ENCODE data around the gene MPG. TPM values are rescaled to one million over a fixed set of nuclear protein-coding genes. Genes with fewer than 3 reads are reported as not detected.

Gene MPG
- polyA plus RNA-seq, 1 of the 3 experiments (the other 2 are of a cell fraction): 98.3 TPM

- TF ChIP-seq CHD2 (IDR thresholded peaks at IDR 0.05; ENCODE audit: low read length, partially characterized antibody) (no peak), USF2 (IDR thresholded peaks at IDR 0.05; ENCODE audit: borderline replicate concordance, low read depth, low read length) (no peak), FOSL2 (IDR thresholded peaks at IDR 0.05; ENCODE audit: borderline replicate concordance, low read depth) (no peak), IRF3 (IDR thresholded peaks at IDR 0.05; ENCODE audit: low read depth, low read length) (no peak)
Observed at GRCh38 chr16:57711-58110, 20.3 kb upstream of the MPG start (continued).

GRCh38 chr16:58491-59439 lies 19.3 kb upstream of the MPG start:
- H4K20me1 ChIP-seq (ENCODE audit: insufficient read depth): no peaks in the 10 kb centered on the region
- ChIA-PET POLR2A (interaction anchor here (0.6 kb wide), 1 partner anchor 443 kb away, joined by 3 read pairs; no protein-coding TSS in a partner anchor), CTCF (interaction anchor here (1.4 to 21.2 kb wide), 3 partner anchors 7 to 59 kb away, joined by 3 to 793 read pairs (median 30); no protein-coding TSS in a partner anchor)
- H3F3A ChIP-seq (replicated peaks; ENCODE audit: insufficient read depth): peaks cover 4% of the 10 kb centered on the region
- no peak for TF ChIP-seq JUND (IDR thresholded peaks at IDR 0.05)
- no peak for TF ChIP-seq ELF1 (IDR thresholded peaks at IDR 0.05)
- DNase-seq: no peak
- no peak overlapping the region; a peak in 1 of 4 replicates for H3K27ac ChIP-seq (ENCODE audit: low read depth in 2 of 2, low read length in 1 of 2)
- H3K4me1 ChIP-seq (ENCODE audit: control insufficient read depth in 1 of 2, insufficient read depth in 2 of 2, low read depth in 1 of 2, low read length in 1 of 2): peaks cover 0 to 4% of the 10 kb centered on the region in 2 experiments; a peak in 1 of 4 replicates
- no peak overlapping the region for H3K4me3 ChIP-seq (ENCODE audit: low read depth in 2 of 2, low read length in 1 of 2)
- H3K36me3 ChIP-seq (replicated peaks in 1 of 2; ENCODE audit: control insufficient read depth in 1 of 2, insufficient read depth in 2 of 2, low read length in 1 of 2): peaks cover 8 to 76% of the 10 kb centered on the region in 2 experiments
- H3K9ac ChIP-seq: no peak overlapping the region
- H3K9me2 ChIP-seq: no peaks in the 10 kb centered on the region
- H3K9me3 ChIP-seq: no peaks in the 10 kb centered on the region
- H3K79me2 ChIP-seq (ENCODE audit: insufficient read depth): peaks cover 11% of the 10 kb centered on the region; the same call in 1 of the 2 replicates
- 85% methylated on average over 12 of the region's 29 CpGs for WGBS (ENCODE audit: low lambda C conversion rate)
- H3K27me3 ChIP-seq (ENCODE audit: insufficient read depth): no peaks in the 10 kb centered on the region
- H2AFZ ChIP-seq (ENCODE audit: low read depth): no peak overlapping the region
- H3K4me2 ChIP-seq: no peak overlapping the region

GRCh38 chr16:59440-60059 lies 18.5 kb upstream of the MPG start:
- H3K9me3 ChIP-seq: no peaks in the 10 kb centered on the region
- H2AFZ ChIP-seq (ENCODE audit: low read depth): no peak overlapping the region
- DNase-seq: no peak
- H3F3A ChIP-seq (replicated peaks; ENCODE audit: insufficient read depth): peaks cover 4% of the 10 kb centered on the region
- peaks cover under 1% of the 10 kb centered on the region; the same call in 1 of the 2 replicates for H4K20me1 ChIP-seq (ENCODE audit: insufficient read depth)
- H3K27ac ChIP-seq (ENCODE audit: low read depth in 2 of 2, low read length in 1 of 2): no peak overlapping the region
- ChIA-PET CTCF (interaction anchor here (1.4 to 21.2 kb wide), 4 partner anchors 9 to 121 kb away, joined by 3 to 793 read pairs (median 56); partner anchors contain the start of gene HBQ1), POLR2A (no interaction called here)
- H3K9ac ChIP-seq: no peak overlapping the region
- no peaks in the 10 kb centered on the region for H3K4me1 ChIP-seq (ENCODE audit: control insufficient read depth in 1 of 2, insufficient read depth in 2 of 2, low read depth in 1 of 2, low read length in 1 of 2)
- no peak overlapping the region for H3K4me2 ChIP-seq
- H3K27me3 ChIP-seq (ENCODE audit: insufficient read depth): no peaks in the 10 kb centered on the region
- WGBS (ENCODE audit: low lambda C conversion rate): 94% methylated on average over 5 of the region's 14 CpGs
- no peaks in the 10 kb centered on the region for H3K9me2 ChIP-seq
- peaks cover 3% of the 10 kb centered on the region; the same call in 1 of the 2 replicates for H3K79me2 ChIP-seq (ENCODE audit: insufficient read depth)
- peaks cover 11 to 79% of the 10 kb centered on the region in 2 experiments for H3K36me3 ChIP-seq (replicated peaks in 1 of 2; ENCODE audit: control insufficient read depth in 1 of 2, insufficient read depth in 2 of 2, low read length in 1 of 2)
- no peak overlapping the region for H3K4me3 ChIP-seq (ENCODE audit: low read depth in 2 of 2, low read length in 1 of 2)
- TF ChIP-seq NRF1 (IDR thresholded peaks at IDR 0.05; ENCODE audit: low read depth, low read length) (no peak), CHD2 (IDR thresholded peaks at IDR 0.05; ENCODE audit: low read length, partially characterized antibody) (no peak), FOXM1 (IDR thresholded peaks at IDR 0.05; ENCODE audit: low read depth) (no peak), YY1 (IDR thresholded peaks at IDR 0.05; ENCODE audit: low read depth) (no peak), ELF1 (IDR thresholded peaks at IDR 0.05) (no peak), TEAD4 (IDR thresholded peaks at IDR 0.05; ENCODE audit: borderline replicate concordance, insufficient read depth) (no peak), USF2 (IDR thresholded peaks at IDR 0.05; ENCODE audit: borderline replicate concordance, low read depth, low read length) (no peak), CTCF (IDR thresholded peaks at IDR 0.05) (no peak), EP300 (IDR thresholded peaks at IDR 0.05; ENCODE audit: borderline replicate concordance in 1 of 2, low read depth in 1 of 2, low read length in 1 of 2) (no peak), RFX5 (IDR thresholded peaks at IDR 0.05; ENCODE audit: low read length) (no peak), TAF1 (IDR thresholded peaks at IDR 0.05; ENCODE audit: borderline replicate concordance, low read depth, low read length) (no peak), SIN3A (IDR thresholded peaks at IDR 0.05; ENCODE audit: borderline replicate concordance, low read depth, low read length) (no peak)
